Naive thymus-derived CD8-positive, alpha-beta T cell (primary cell): ENCODE results near the gene AOC1. TPM values are rescaled to one million over a fixed set of nuclear protein-coding genes. Genes with fewer than 3 reads are reported as not detected.

Experiments
- ATAC-seq, 2 donors: fragments of 150-1000 bp; cut with Tn5 transposase in 1 of 2; sonication (Bioruptor Pico), chemical (Tn5 transposase) in 1 of 2; 1 replicate in 1 of 2; 2 replicates in 1 of 2; pipeline ENCODE4 v1.10.0; 2021; ENCODE audit warnings: mild to moderate bottlenecking in 2 of 2, moderate library complexity in 2 of 2
- POLR2A ChIA-PET: fragments of 350-600 bp; sonication (Branson Sonifier 250); formaldehyde crosslinking; loops from one replicate; lab custom pipeline; 2021; ENCODE audit warnings: antibody characterized with exemption; lab: Charles Lee
- DNase-seq, 10 donors: peaks; one replicate each; pipeline versions ENCODE4 v3.0.0 to v3.0.0-alpha.2; 2020 to 2022
- H3K27ac Mint-ChIP-seq, 10 donors: one replicate each; pipeline ENCODE4 v1.8.0; 2020 to 2022; ENCODE audit warnings: mild to moderate bottlenecking in 10 of 10, mixed read lengths in 10 of 10, moderate library complexity in 4 of 10, inconsistent platforms in 1 of 10
- H3K27me3 Mint-ChIP-seq, 5 donors: one replicate each; pipeline ENCODE4 v1.8.0; 2021 to 2022; ENCODE audit warnings: mixed read lengths in 5 of 5
- H3K36me3 Mint-ChIP-seq, 3 donors: one replicate each; pipeline ENCODE4 v1.8.0; 2020 to 2022; ENCODE audit warnings: mixed read lengths in 3 of 3, mild to moderate bottlenecking in 2 of 3, inconsistent platforms in 1 of 3
- H3K4me1 Mint-ChIP-seq, 4 donors: one replicate each; pipeline ENCODE4 v1.8.0; 2021 to 2022; ENCODE audit warnings: mixed read lengths in 4 of 4
- H3K4me3 Mint-ChIP-seq, 10 donors: one replicate each; pipeline ENCODE4 v1.8.0; 2020 to 2022; ENCODE audit warnings: mild to moderate bottlenecking in 10 of 10, mixed read lengths in 10 of 10, moderate library complexity in 6 of 10, inconsistent platforms in 1 of 10
- H3K9me3 Mint-ChIP-seq, 9 donors: one replicate each; pipeline ENCODE4 v1.8.0; 2020 to 2022; ENCODE audit warnings: mixed read lengths in 9 of 9, mild to moderate bottlenecking in 3 of 9, inconsistent platforms in 1 of 9, moderate library complexity in 1 of 9
- polyA plus RNA-seq, 3 donors: library from polyadenylated mRNA; unstranded; fragments of 300-500 nt; fragmentation: Illumina TruSeq; gene quantifications; one replicate each; pipeline ENCODE4 v1.2.3, GENCODE V29; 2021
- total RNA-seq, 8 experiments: library from RNA in 2 of 8; stranded (reverse) in 2 of 8; gene quantifications; one replicate each; pipeline ENCODE4 v1.2.3 and lab custom pipeline; 2021 to 2026

Gene AOC1
- total and polyA plus RNA-seq, 5 experiments from 2014 or later: not detected

DNA sequence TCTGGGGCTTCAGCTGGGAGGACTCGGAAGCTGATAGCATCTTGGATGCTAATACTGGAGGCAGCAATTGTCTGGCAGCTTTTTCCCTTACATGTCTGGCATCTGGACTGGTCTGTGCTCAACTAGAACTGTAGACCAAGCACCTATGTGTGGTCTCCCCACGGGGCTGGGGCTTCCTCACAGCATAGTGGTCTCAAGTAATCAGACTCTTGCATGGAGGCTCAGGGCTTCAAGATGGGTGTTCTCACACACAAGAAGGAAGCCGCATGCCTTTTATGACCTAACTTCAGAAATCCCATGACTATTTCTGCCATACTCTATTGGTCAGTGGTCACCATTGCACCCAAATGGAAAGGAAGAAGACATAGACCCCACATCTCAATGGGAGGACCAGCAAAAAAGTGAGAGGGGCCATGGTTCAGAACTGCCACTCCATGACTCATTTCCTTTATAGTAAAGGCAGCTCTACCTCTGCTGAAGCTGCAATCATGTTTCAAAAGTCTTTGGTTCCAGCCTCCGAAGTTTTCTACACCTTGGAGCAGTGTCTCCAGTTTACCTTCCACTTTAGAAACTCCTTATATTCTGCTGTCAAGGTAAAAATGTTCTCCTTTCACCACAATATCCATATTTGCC, 14.7 kb downstream of the AOC1 start:
- Mint-ChIP-seq H3K27ac (no peak overlapping the region), H3K4me3 (no peak overlapping the region), H3K36me3 (peaks cover 0 to 4% (median 0%) of the 10 kb centered on the region in 3 donors), H3K9me3 (peaks cover 0 to 5% (median 0%) of the 10 kb centered on the region in 9 donors), H3K4me1 (no peaks in the 10 kb centered on the region), H3K27me3 (peaks cover 5 to 30% (median 16%) of the 10 kb centered on the region in 5 donors)
- ATAC-seq (no peak), DNase-seq (no peak)
- POLR2A ChIA-PET: no interaction called here

DNA sequence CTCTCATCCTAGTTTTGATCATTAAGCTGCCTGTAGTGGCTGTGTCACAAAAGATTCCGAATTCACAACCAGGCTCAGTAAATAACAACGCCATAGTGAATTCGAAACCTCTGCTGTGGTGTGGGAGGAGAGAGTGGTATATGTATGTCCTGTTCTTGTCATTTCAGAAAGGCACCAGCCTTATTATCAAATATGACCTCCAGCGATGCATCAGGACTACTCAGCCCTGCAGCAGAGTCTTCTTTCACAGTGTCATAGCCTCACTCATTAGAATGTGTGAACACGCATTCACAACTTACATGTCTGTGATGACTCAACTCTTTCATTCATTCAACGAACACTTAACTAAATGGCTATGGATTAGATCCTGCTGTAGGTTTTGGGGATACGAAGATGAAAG, 15.3 kb downstream of the AOC1 start:
- ATAC-seq: no peak
- Mint-ChIP-seq H3K4me1 (no peaks in the 10 kb centered on the region), H3K4me3 (no peak overlapping the region), H3K36me3 (peaks cover 0 to 4% (median 0%) of the 10 kb centered on the region in 3 donors), H3K9me3 (peaks cover 0 to 5% (median 0%) of the 10 kb centered on the region in 9 donors), H3K27ac (no peak overlapping the region), H3K27me3 (peaks cover 2 to 30% (median 14%) of the 10 kb centered on the region in 5 donors)
- no peak for DNase-seq
- POLR2A ChIA-PET: no interaction called here

DNA sequence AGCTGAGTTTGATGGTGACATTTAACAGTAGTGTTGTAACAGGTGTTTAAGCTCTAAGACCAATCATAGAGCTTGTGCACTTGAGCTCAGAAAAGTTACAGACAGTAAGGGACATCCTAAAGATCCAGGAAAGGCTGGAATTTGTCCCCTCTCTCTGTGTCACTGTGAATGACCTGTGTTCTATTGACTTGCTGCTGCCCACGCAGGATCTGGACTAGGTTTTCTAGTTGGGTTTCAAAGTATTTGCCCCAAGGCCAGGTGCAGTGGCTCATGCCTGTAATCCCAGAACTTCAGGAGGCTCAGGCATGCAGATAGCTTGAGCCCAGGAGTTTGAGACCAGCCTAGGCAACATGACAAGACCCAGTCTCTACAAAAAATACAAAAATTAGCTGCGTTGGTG, 17.1 kb downstream of the AOC1 start:
- Mint-ChIP-seq H3K4me3 (no peak overlapping the region), H3K27me3 (peaks cover 0 to 30% (median 13%) of the 10 kb centered on the region in 5 donors), H3K9me3 (peaks cover 0 to 5% (median 0%) of the 10 kb centered on the region in 9 donors), H3K36me3 (no peaks in the 10 kb centered on the region), H3K27ac (no peak overlapping the region), H3K4me1 (peaks cover 0 to 3% (median under 1%) of the 10 kb centered on the region in 4 donors)
- POLR2A ChIA-PET: no interaction called here
- ATAC-seq (no peak), DNase-seq (no peak)

DNA sequence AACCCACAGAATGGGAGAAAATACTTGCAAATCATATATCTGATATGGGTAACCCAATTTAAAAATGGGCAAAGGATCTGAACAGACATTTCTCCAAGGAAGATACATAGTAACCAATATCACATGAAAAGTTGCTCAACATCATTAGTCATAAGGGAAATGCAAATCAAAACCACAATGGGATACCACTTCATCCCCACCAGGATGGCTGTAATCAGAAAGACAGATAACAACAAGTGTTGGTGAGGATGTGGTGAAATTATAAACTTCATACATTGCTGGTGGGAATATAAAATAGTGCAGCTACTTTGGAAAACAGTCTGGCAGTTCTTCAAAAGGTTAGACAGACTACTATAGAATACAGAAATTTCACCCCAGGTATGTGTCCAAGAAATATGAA, 19.3 kb downstream of the AOC1 start:
- Mint-ChIP-seq H3K27ac (no peak overlapping the region), H3K4me1 (peaks cover 5 to 20% (median 15%) of the 10 kb centered on the region in 4 donors), H3K9me3 (peaks cover 0 to 4% (median 0%) of the 10 kb centered on the region in 9 donors), H3K27me3 (peaks cover 0 to 21% (median 17%) of the 10 kb centered on the region in 5 donors), H3K36me3 (no peaks in the 10 kb centered on the region), H3K4me3 (no peak overlapping the region)
- POLR2A ChIA-PET: no interaction called here
- DNase-seq: no peak
- ATAC-seq: no peak

DNA sequence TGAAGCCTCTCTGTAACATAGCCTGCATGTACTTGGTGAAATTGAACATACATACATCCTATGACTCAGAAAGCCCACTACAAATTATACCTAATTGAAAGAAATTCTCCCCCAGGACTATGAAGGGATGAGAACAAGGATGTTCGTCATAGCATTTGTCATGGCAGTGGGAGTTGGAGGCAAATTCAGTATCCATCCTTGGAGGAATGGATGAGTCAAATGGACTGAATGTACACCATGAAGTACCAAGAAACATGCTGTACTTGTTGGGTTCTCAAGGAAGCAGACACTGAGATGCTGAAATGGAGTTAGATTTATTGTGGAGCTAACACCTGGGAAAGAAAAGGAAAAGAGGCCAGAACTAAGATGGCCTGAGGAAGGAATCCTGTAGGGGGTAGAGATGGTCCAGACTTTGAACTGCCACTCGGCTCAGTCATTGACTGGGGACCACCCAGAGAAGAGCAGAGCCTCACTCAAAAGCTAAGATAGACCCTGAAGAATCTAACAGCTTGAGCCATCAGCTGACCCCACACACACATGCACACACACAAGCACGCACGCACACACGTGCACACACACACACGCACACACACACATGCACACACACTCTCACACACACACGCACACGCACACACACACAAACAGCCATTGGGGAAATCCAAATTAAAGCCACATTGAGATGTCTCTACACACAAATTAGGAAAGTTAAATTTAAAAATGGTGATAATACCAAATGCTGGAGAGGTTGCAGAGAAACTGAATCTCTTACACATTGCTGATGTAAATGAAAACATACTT, 22.3 kb downstream of the AOC1 start:
- Mint-ChIP-seq H3K36me3 (peaks cover 0 to 2% (median 0%) of the 10 kb centered on the region in 3 donors), H3K4me1 (peaks cover 9 to 30% (median 21%) of the 10 kb centered on the region in 4 donors), H3K9me3 (peaks cover 0 to 8% (median 3%) of the 10 kb centered on the region in 9 donors), H3K27me3 (peaks cover 0 to 9% (median 0%) of the 10 kb centered on the region in 5 donors), H3K4me3 (no peak overlapping the region), H3K27ac (no peak overlapping the region)
- POLR2A ChIA-PET: no interaction called here
- DNase-seq (no peak), ATAC-seq (no peak)

DNA sequence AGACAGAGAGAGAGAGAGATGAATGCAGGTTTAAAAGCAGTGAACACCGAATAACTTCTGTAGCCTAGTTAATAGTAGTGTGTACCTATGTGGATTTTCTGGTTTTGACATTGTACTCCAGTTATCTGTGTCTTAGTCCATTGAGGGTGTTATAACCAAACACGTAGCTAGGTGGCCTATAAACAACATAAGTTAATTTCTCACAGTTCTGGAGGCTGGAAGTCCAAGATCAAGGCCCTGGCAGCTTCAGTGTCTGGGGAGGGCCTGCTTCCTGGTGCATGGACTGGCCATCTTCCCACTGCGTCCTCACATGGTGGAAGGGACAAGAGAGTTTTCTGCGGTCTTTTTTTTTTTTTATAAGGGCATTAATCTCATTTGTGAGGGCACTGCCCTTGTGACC, 23.5 kb downstream of the AOC1 start:
- peaks cover 6 to 20% (median 15%) of the 10 kb centered on the region in 9 donors for H3K9me3 Mint-ChIP-seq
- H3K4me3 Mint-ChIP-seq: peak overlapping the region in 1 of 10 donors; percentile 55
- POLR2A ChIA-PET: no interaction called here
- no peak for DNase-seq
- H3K27ac Mint-ChIP-seq: peak overlapping the region in 1 of 10 donors; percentile 76
- peaks cover 0 to 9% (median 0%) of the 10 kb centered on the region in 5 donors for H3K27me3 Mint-ChIP-seq
- H3K36me3 Mint-ChIP-seq: peaks cover 0 to 14% (median 5%) of the 10 kb centered on the region in 3 donors
- H3K4me1 Mint-ChIP-seq: peaks cover 9 to 30% (median 21%) of the 10 kb centered on the region in 4 donors
- ATAC-seq: no peak

DNA sequence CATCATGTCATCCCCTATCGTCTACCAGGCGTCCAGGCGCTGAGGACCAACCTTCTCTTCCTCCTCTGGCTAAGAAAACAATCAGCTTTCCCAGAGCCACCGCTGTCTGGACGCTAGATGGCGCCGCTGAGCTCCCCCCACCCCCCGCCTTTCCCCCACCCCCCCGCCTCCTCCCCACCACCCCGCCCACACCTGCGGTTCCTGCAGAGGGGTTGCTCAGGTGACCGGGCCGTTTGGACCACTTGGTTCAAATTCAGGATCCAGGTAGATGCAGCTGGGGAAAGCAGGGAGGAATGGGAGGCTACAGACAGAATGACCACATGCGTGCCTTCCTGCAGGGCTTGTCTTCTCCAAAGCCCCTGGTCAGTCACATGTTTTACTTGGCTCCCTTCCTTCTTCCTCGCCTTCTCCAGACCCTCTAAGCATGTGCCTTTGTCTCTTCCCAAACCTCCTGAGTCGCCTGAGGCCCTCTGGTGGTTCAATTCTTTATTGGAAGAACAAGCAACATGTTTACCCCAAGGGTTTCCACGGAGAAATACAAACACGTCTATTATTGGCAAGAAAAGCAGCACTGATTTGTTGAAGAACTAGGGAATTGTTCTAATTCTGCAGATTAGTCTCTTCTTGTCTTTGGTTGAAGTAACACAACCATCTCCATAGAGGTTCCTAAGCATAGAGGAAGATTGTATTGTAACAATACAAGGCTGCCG, 24.7 kb downstream of the AOC1 start:
- H3K36me3 Mint-ChIP-seq: peaks cover 0 to 23% (median 6%) of the 10 kb centered on the region in 3 donors
- ATAC-seq (peak; percentile 64 to 76), DNase-seq (peak in 9 of 10 donors; percentile 27 to 60 (median 44))
- H3K27ac Mint-ChIP-seq: peak overlapping the region in 9 of 10 donors; percentile 46 to 87 (median 70)
- H3K4me1 Mint-ChIP-seq: peaks cover 9 to 30% (median 21%) of the 10 kb centered on the region in 4 donors
- peak overlapping the region in 9 of 10 donors; percentile 42 to 78 (median 67) for H3K4me3 Mint-ChIP-seq
- peaks cover 7 to 31% (median 22%) of the 10 kb centered on the region in 9 donors for H3K9me3 Mint-ChIP-seq
- peaks cover 0 to 8% (median 0%) of the 10 kb centered on the region in 5 donors for H3K27me3 Mint-ChIP-seq
- POLR2A ChIA-PET: no interaction called here

DNA sequence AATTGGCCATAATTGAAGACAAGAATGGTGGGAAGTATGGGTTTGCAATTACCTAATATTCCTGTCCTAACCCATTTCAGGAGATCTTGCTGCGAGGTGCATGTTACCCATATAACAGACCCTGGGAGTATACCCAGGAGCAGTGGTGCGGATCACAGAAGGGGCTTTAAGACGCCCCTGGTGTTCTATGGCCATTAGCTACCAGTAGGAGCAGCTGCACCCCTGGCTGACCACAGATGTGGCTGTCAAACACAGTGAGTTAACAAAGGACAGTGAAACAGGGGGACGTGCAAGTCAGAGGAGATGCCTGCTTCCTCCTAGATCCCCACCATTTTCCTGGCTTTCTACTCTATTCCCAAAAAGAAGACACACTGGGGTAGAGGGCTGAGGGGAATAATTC, 25.2 kb downstream of the AOC1 start:
- ATAC-seq (no peak), DNase-seq (no peak)
- H3K4me1 Mint-ChIP-seq: peaks cover 9 to 30% (median 21%) of the 10 kb centered on the region in 4 donors
- peaks cover 7 to 37% (median 28%) of the 10 kb centered on the region in 9 donors for H3K9me3 Mint-ChIP-seq
- H3K36me3 Mint-ChIP-seq: peaks cover 0 to 29% (median 11%) of the 10 kb centered on the region in 3 donors
- H3K27me3 Mint-ChIP-seq: peaks cover 0 to 11% (median 0%) of the 10 kb centered on the region in 5 donors
- POLR2A ChIA-PET: no interaction called here
- peak overlapping the region in 6 of 10 donors; percentile 46 to 87 (median 59) for H3K27ac Mint-ChIP-seq
- H3K4me3 Mint-ChIP-seq: peak overlapping the region in 3 of 10 donors; percentile 21 to 67 (median 53)

DNA sequence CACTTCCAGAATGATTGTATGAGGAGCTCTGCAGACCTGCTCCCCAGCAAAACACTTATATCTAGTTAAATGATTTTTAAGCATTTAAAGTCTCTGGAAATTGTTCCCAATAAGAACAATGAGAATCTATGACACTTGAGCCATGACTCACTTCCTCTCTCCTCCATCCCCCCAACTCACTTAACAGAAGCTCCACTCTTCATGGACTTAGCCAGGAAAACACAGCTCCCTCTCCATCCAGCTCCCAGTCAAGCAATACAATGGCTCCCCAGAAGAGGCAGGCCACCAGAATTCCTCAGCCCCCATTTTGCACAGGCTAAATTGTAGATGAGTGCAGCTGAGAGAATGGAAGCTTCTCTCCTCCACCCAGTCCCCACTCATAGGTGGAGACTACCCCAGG, 27.0 kb downstream of the AOC1 start:
- Mint-ChIP-seq H3K27me3 (peaks cover 0 to 11% (median 0%) of the 10 kb centered on the region in 5 donors), H3K27ac (peak overlapping the region in 1 of 10 donors; percentile 39), H3K4me1 (peaks cover 9 to 29% (median 21%) of the 10 kb centered on the region in 4 donors), H3K4me3 (no peak overlapping the region), H3K36me3 (peaks cover 0 to 44% (median 13%) of the 10 kb centered on the region in 3 donors), H3K9me3 (peaks cover 12 to 55% (median 43%) of the 10 kb centered on the region in 9 donors)
- DNase-seq: no peak
- POLR2A ChIA-PET: no interaction called here
- no peak for ATAC-seq

DNA sequence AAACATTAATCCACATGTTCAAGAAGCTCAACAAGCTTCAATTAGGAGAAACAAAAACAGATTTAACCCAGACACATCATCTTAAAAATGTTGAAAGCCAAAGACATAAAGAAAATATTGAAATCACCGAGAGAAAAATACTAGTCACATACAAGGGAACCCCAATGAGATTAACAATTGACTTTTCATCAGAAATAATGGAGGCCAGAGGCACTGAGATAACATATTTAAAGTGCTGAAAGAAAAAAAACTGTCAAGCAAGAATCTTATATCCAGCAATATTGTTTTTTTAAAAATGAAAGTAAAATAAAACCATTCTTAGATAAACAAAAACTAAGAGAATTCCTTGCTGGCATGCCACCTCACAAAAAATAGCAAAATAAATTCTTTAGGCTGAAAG, 28.9 kb downstream of the AOC1 start:
- no peak for DNase-seq
- no peak for ATAC-seq
- Mint-ChIP-seq H3K36me3 (peaks cover 0 to 57% (median 13%) of the 10 kb centered on the region in 3 donors), H3K27me3 (peaks cover 0 to 7% (median 0%) of the 10 kb centered on the region in 5 donors), H3K4me3 (no peak overlapping the region), H3K4me1 (peaks cover 4 to 14% (median 8%) of the 10 kb centered on the region in 4 donors), H3K27ac (no peak overlapping the region), H3K9me3 (peaks cover 12 to 72% (median 56%) of the 10 kb centered on the region in 9 donors)
- POLR2A ChIA-PET: no interaction called here

DNA sequence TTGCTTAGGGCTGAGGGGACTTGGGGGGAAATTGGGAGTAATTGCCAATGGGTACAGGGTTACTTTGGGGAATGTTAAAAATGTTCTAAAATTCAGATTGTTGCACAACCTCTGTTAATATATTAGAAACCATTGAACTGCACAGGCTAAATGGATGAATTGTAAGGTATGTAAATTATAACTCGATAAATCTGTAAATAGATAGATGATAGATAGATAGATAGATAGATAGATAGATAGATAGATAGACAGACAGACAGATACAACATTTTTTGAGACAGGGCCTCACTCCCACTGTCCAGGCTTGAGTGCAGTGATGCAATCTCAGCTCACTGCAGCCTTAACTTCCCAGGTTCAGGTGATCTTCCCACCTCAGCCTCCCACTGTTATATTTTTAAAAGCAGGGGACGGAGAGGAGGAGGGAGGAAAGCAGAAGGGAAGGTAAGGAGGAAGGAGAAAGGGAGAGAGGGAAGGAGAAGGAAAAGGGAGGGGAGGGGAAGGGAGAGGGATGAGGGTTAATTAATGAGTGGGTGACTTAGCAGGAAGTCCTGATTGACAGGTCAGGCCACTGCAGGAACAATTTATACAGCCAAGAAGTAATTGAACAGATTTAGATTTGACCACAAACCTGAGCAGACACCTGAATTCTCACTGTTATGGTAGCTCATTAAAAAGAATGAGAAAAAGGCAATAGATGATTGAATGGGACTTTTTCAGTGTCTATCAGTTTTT, 38.7 kb downstream of the AOC1 start:
- POLR2A ChIA-PET: no interaction called here
- peaks cover 0 to 19% (median 6%) of the 10 kb centered on the region in 9 donors for H3K9me3 Mint-ChIP-seq
- H3K4me1 Mint-ChIP-seq: no peaks in the 10 kb centered on the region
- ATAC-seq (no peak), DNase-seq (no peak)
- H3K27ac Mint-ChIP-seq: no peak overlapping the region
- peaks cover 0 to 12% (median 6%) of the 10 kb centered on the region in 3 donors for H3K36me3 Mint-ChIP-seq
- H3K4me3 Mint-ChIP-seq: no peak overlapping the region
- peaks cover 4 to 8% (median 7%) of the 10 kb centered on the region in 5 donors for H3K27me3 Mint-ChIP-seq

DNA sequence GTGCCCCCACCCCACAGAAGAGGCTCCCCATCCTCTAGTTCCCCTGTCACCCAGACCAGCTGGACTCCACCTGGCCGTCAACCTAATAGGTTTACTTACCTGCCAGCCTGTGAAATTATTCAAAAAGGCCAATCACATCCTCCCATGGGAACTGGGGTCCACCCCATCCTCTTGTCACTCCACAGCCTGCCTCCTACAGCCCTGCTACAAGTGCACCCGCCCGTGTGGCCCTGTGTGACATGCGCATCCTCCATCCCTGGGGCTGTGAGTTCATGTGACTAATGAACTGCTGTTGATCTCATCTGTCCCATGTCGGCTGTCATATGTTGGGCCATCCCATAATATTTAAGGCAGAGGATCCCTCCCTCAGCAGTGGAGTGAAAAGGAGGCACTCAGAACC, 39.4 kb downstream of the AOC1 start:
- Mint-ChIP-seq H3K4me3 (no peak overlapping the region), H3K9me3 (peaks cover 0 to 13% (median 5%) of the 10 kb centered on the region in 9 donors), H3K4me1 (no peaks in the 10 kb centered on the region), H3K27me3 (peaks cover 4 to 15% (median 13%) of the 10 kb centered on the region in 5 donors), H3K27ac (no peak overlapping the region), H3K36me3 (peaks cover 0 to 12% (median 6%) of the 10 kb centered on the region in 3 donors)
- ATAC-seq (no peak), DNase-seq (no peak)
- POLR2A ChIA-PET: no interaction called here
